Esophagus squamous epithelium (tissue), 5 donors: Measurements from ENCODE around the gene FITM1. TPM values are rescaled to one million over a fixed set of nuclear protein-coding genes. Genes with fewer than 3 reads are reported as not detected.

ENCODE experiments used
- DNase-seq: peaks from one replicate; lab custom pipeline; 2025; lab: John Stamatoyannopoulos, UW
- H3K27ac ChIP-seq, 4 donors: fragments of 200-600 bp; sonication (generic); one replicate each; pipeline ENCODE4 v1.5.1; 2016 to 2019; ENCODE audit warnings: mild to moderate bottlenecking in 1 of 4
- H3K27me3 ChIP-seq, 4 donors: fragments of 200-600 bp; sonication (generic); 1 replicate in 3 of 4; 2 replicates in 1 of 4; pipeline versions ENCODE4 v1.5.1 to v1.6.0; 2017 to 2021; ENCODE audit warnings: antibody characterized with exemption in 1 of 4
- H3K36me3 ChIP-seq, 3 donors: fragments of 200-600 bp; sonication (generic); one replicate each; pipeline ENCODE4 v1.5.1; 2016 to 2019
- H3K4me1 ChIP-seq, 3 donors: fragments of 200-600 bp; sonication (generic); one replicate each; pipeline ENCODE4 v1.5.1; 2017 to 2019
- H3K4me3 ChIP-seq, 4 donors: fragments of 200-600 bp; sonication (generic); 1 replicate in 3 of 4; 2 replicates in 1 of 4; pipeline ENCODE4 v1.5.1; 2016 to 2019; ENCODE audit warnings: mild to moderate bottlenecking in 2 of 4, moderate library complexity in 1 of 4
- H3K9me3 ChIP-seq, 3 donors: fragments of 200-600 bp; sonication (generic); one replicate each; pipeline ENCODE4 v1.5.1; 2016 to 2019
- CTCF ChIP-seq, 6 experiments: fragments of 450-650 bp in 4 of 6; fragments of 200-600 bp in 2 of 6; sonication (generic) in 2 of 6; IDR thresholded peaks; one replicate each; pipeline ENCODE4 v1.5.1; 2016 to 2019; ENCODE audit warnings: antibody characterized with exemption in 6 of 6, mild to moderate bottlenecking in 4 of 6, moderate library complexity in 4 of 6
- POLR2A ChIP-seq, 4 donors: fragments of 450-650 bp; IDR thresholded peaks; one replicate each; pipeline ENCODE4 v1.6.1; 2017; ENCODE audit warnings: antibody characterized with exemption in 4 of 4, mild to moderate bottlenecking in 4 of 4, moderate library complexity in 3 of 4
- WGBS, 2 donors: methylation state at CpG; one replicate each; pipeline ENCODE4 v1.1.5; 2018; 5-methylcytosine and 5-hydroxymethylcytosine counted together
- intact Hi-C: fragments of 100-400 bp; cut with DNase I; formaldehyde crosslinking; loops from one replicate; pipeline ENCODE4 v1.15.0; 2022
- total RNA-seq, 4 donors: library from RNA; depleted of rRNA; stranded (reverse); fragments of >200 nt; gene quantifications; one replicate each; pipeline ENCODE4 v1.1.0, GENCODE V29; 2016
- donor health status: DM: yes; HTN: yes; CAD: no.

Gene FITM1
- total RNA-seq, 4 donors from 2014 or later: 0.42 to 3.7 (median 0.95) TPM; not detected in 1

- DNase-seq: peak; percentile 98
- TF ChIP-seq CTCF (IDR thresholded peaks at IDR 0.05) (peak; percentile 27 to 90 (median 80)), POLR2A (IDR thresholded peaks at IDR 0.05) (peak in 3 of 4 donors; percentile 27 to 91 (median 67))
- peak within 1 kb of the TSS; percentile 89 to 96 (median 96) for H3K27ac ChIP-seq
- no peaks in the 10 kb centered on the region for H3K9me3 ChIP-seq
- H3K27me3 ChIP-seq: no peaks in the 10 kb centered on the region
- WGBS, 2 donors: 1% methylated on average over 13 to 19 of the region's 65 CpGs
- H3K4me1 ChIP-seq: peaks cover 48 to 86% (median 56%) of the 10 kb centered on the region in 3 donors
- intact Hi-C loops: no loop called here
- H3K36me3 ChIP-seq: peaks cover 17 to 40% (median 17%) of the 10 kb centered on the region in 3 donors
- peak within 1 kb of the TSS; percentile 55 to 84 (median 80) for H3K4me3 ChIP-seq
These were observed 10.8 kb downstream of the FITM1 start, which contains the start of gene EMC9 for GRCh38 chr14:24141097-24141880. Gene EMC9, minus strand, starts transcription at chr14:24141591. Its CDS starts 287 bp downstream, at chr14:24141304.

GRCh38 chr14:24143511-24143910, 13.1 kb downstream of the FITM1 start:
- no peak for TF ChIP-seq CTCF (IDR thresholded peaks at IDR 0.05)
- TF ChIP-seq POLR2A (IDR thresholded peaks at IDR 0.05): no peak
- no peak overlapping the region for H3K4me3 ChIP-seq
- no peak for DNase-seq
- H3K36me3 ChIP-seq: peaks cover 7 to 28% (median 8%) of the 10 kb centered on the region in 3 donors
- no peaks in the 10 kb centered on the region for H3K27me3 ChIP-seq
- peaks cover 41 to 73% (median 44%) of the 10 kb centered on the region in 3 donors for H3K4me1 ChIP-seq
- no peaks in the 10 kb centered on the region for H3K9me3 ChIP-seq
- peak overlapping the region in 1 of 4 donors; percentile 16 for H3K27ac ChIP-seq
- 80% methylated on average over 1 to 2 of the region's 2 CpGs for WGBS, 2 donors
- intact Hi-C loops: no loop called here

GRCh38 chr14:24144451-24144850, 14.0 kb downstream of the FITM1 start:
- Histone ChIP-seq H3K27ac (no peak overlapping the region), H3K4me1 (peaks cover 37 to 73% (median 41%) of the 10 kb centered on the region in 3 donors), H3K36me3 (peaks cover 0 to 28% (median 1%) of the 10 kb centered on the region in 3 donors), H3K4me3 (no peak overlapping the region), H3K27me3 (no peaks in the 10 kb centered on the region), H3K9me3 (no peaks in the 10 kb centered on the region)
- WGBS, 2 donors: 87 to 92% methylated on average over 1 of the region's 1 CpG
- intact Hi-C loops: no loop called here
- DNase-seq: no peak
- TF ChIP-seq CTCF (IDR thresholded peaks at IDR 0.05) (no peak), POLR2A (IDR thresholded peaks at IDR 0.05) (no peak)

- TF ChIP-seq POLR2A (IDR thresholded peaks at IDR 0.05) (no peak), CTCF (IDR thresholded peaks at IDR 0.05) (no peak)
- Histone ChIP-seq H3K4me3 (peak overlapping the region in 1 of 4 donors; percentile 80), H3K27ac (peak overlapping the region; percentile 92 to 98 (median 94)), H3K9me3 (no peaks in the 10 kb centered on the region), H3K4me1 (peaks cover 29 to 73% (median 33%) of the 10 kb centered on the region in 3 donors), H3K36me3 (peaks cover under 1 to 33% (median 7%) of the 10 kb centered on the region in 3 donors), H3K27me3 (no peaks in the 10 kb centered on the region)
- intact Hi-C loops: no loop called here
- 73 to 100% methylated on average over 1 to 2 of the region's 2 CpGs for WGBS, 2 donors
- DNase-seq: no peak
These were observed 14.8 kb downstream of the FITM1 start for GRCh38 chr14:24145219-24145618.
